ENCODE measurements around the gene FIG4.
"Not testable (repeated sequence)": the region's sequence is repeated elsewhere in the genome, so short reads cannot be mapped to it uniquely, and the experiment has no call there.

The FIG4 gene

GRCh38 chr6:109743739-109744138, 52.6 kb downstream of the FIG4 start:
- H3K27me3 ChIP-seq (ENCODE audit: control insufficient read depth in 5 of 5, insufficient read depth in 4 of 5, low read length in 5 of 5) = no peaks in the 10 kb centered on the region
- no peaks in the 10 kb centered on the region for H3K4me1 ChIP-seq (ENCODE audit: control insufficient read depth in 5 of 5, insufficient read depth in 5 of 5, low read length in 5 of 5)
- H3K27ac ChIP-seq (ENCODE audit: low read depth, low read length) = no peak overlapping the region
- no peak overlapping the region for H3K4me3 ChIP-seq (ENCODE audit: low read depth in 1 of 5, low read length in 5 of 5)
- no peaks in the 10 kb centered on the region for H3K9me3 ChIP-seq (ENCODE audit: control insufficient read depth in 5 of 5, low read length in 5 of 5)
- H3K9ac ChIP-seq (ENCODE audit: low read length in 5 of 5) = no peak overlapping the region
- peaks cover 9 to 29% (median 23%) of the 10 kb centered on the region in 5 donors for H3K36me3 ChIP-seq (ENCODE audit: control insufficient read depth in 5 of 5, insufficient read depth in 5 of 5, low read length in 5 of 5)

GRCh38 chr6:109744779-109745178, 53.7 kb downstream of the FIG4 start:
- not testable (repeated sequence) for H3K9me3 ChIP-seq (ENCODE audit: control insufficient read depth in 5 of 5, low read length in 5 of 5)

GRCh38 chr6:109747221-109747620, 56.1 kb downstream of the FIG4 start:
- no peaks in the 10 kb centered on the region for H3K9me3 ChIP-seq (ENCODE audit: control insufficient read depth in 5 of 5, low read length in 5 of 5)
- H3K36me3 ChIP-seq (ENCODE audit: control insufficient read depth in 5 of 5, insufficient read depth in 5 of 5, low read length in 5 of 5) = peaks cover 9 to 16% (median 15%) of the 10 kb centered on the region in 5 donors
- H3K4me3 ChIP-seq (ENCODE audit: low read depth in 1 of 5, low read length in 5 of 5) = no peak overlapping the region
- H3K9ac ChIP-seq (ENCODE audit: low read length in 5 of 5) = no peak overlapping the region
- H3K4me1 ChIP-seq (ENCODE audit: control insufficient read depth in 5 of 5, insufficient read depth in 5 of 5, low read length in 5 of 5) = no peaks in the 10 kb centered on the region
- no peaks in the 10 kb centered on the region for H3K27me3 ChIP-seq (ENCODE audit: control insufficient read depth in 5 of 5, insufficient read depth in 4 of 5, low read length in 5 of 5)
- no peak overlapping the region for H3K27ac ChIP-seq (ENCODE audit: low read depth, low read length)

More at GRCh38 chr6:109744779-109745178, 53.7 kb downstream of the FIG4 start:
- peaks cover 9 to 29% (median 23%) of the 10 kb centered on the region in 5 donors for H3K36me3 ChIP-seq (ENCODE audit: control insufficient read depth in 5 of 5, insufficient read depth in 5 of 5, low read length in 5 of 5)
- H3K9ac ChIP-seq (ENCODE audit: low read length in 5 of 5); H3K27me3 ChIP-seq (ENCODE audit: control insufficient read depth in 5 of 5, insufficient read depth in 4 of 5, low read length in 5 of 5); H3K27ac ChIP-seq (ENCODE audit: low read depth, low read length); H3K4me3 ChIP-seq (ENCODE audit: low read depth in 1 of 5, low read length in 5 of 5); H3K4me1 ChIP-seq (ENCODE audit: control insufficient read depth in 5 of 5, insufficient read depth in 5 of 5, low read length in 5 of 5): not testable (repeated sequence)

- Histone ChIP-seq H3K27ac (ENCODE audit: low read depth, low read length) (peak overlapping the region; percentile 68), H3K9ac (ENCODE audit: low read length in 5 of 5) (no peak overlapping the region), H3K27me3 (ENCODE audit: control insufficient read depth in 5 of 5, insufficient read depth in 4 of 5, low read length in 5 of 5) (no peaks in the 10 kb centered on the region), H3K4me1 (ENCODE audit: control insufficient read depth in 5 of 5, insufficient read depth in 5 of 5, low read length in 5 of 5) (peaks cover 0 to 25% (median 0%) of the 10 kb centered on the region in 5 donors), H3K9me3 (ENCODE audit: control insufficient read depth in 5 of 5, low read length in 5 of 5) (no peaks in the 10 kb centered on the region), H3K36me3 (ENCODE audit: control insufficient read depth in 5 of 5, insufficient read depth in 5 of 5, low read length in 5 of 5) (peaks cover 0 to 4% (median 0%) of the 10 kb centered on the region in 5 donors), H3K4me3 (ENCODE audit: low read depth in 1 of 5, low read length in 5 of 5) (no peak overlapping the region)
These were observed 68.2 kb downstream of the FIG4 start for GRCh38 chr6:109759098-109759955.

- H3K27ac ChIP-seq (ENCODE audit: low read depth, low read length) = peak overlapping the region; percentile 71
- H3K9ac ChIP-seq (ENCODE audit: low read length in 5 of 5) = no peak overlapping the region
- H3K9me3 ChIP-seq (ENCODE audit: control insufficient read depth in 5 of 5, low read length in 5 of 5) = no peaks in the 10 kb centered on the region
- peaks cover 0 to 25% (median 0%) of the 10 kb centered on the region in 5 donors for H3K4me1 ChIP-seq (ENCODE audit: control insufficient read depth in 5 of 5, insufficient read depth in 5 of 5, low read length in 5 of 5)
- H3K36me3 ChIP-seq (ENCODE audit: control insufficient read depth in 5 of 5, insufficient read depth in 5 of 5, low read length in 5 of 5) = peaks cover 0 to 8% (median 3%) of the 10 kb centered on the region in 5 donors
- no peaks in the 10 kb centered on the region for H3K27me3 ChIP-seq (ENCODE audit: control insufficient read depth in 5 of 5, insufficient read depth in 4 of 5, low read length in 5 of 5)
- no peak overlapping the region for H3K4me3 ChIP-seq (ENCODE audit: low read depth in 1 of 5, low read length in 5 of 5)
These were observed 69.1 kb downstream of the FIG4 start for GRCh38 chr6:109760208-109760607.

GRCh38 chr6:109762166-109762565, 71.1 kb downstream of the FIG4 start:
- Histone ChIP-seq H3K9ac (ENCODE audit: low read length in 5 of 5) (no peak overlapping the region), H3K9me3 (ENCODE audit: control insufficient read depth in 5 of 5, low read length in 5 of 5) (no peaks in the 10 kb centered on the region), H3K4me1 (ENCODE audit: control insufficient read depth in 5 of 5, insufficient read depth in 5 of 5, low read length in 5 of 5) (peaks cover 0 to 25% (median 0%) of the 10 kb centered on the region in 5 donors), H3K4me3 (ENCODE audit: low read depth in 1 of 5, low read length in 5 of 5) (no peak overlapping the region), H3K36me3 (ENCODE audit: control insufficient read depth in 5 of 5, insufficient read depth in 5 of 5, low read length in 5 of 5) (peaks cover 0 to 19% (median 10%) of the 10 kb centered on the region in 5 donors), H3K27me3 (ENCODE audit: control insufficient read depth in 5 of 5, insufficient read depth in 4 of 5, low read length in 5 of 5) (no peaks in the 10 kb centered on the region), H3K27ac (ENCODE audit: low read depth, low read length) (no peak overlapping the region)

- H3K4me1 ChIP-seq (ENCODE audit: control insufficient read depth in 5 of 5, insufficient read depth in 5 of 5, low read length in 5 of 5) = peaks cover 0 to 25% (median 0%) of the 10 kb centered on the region in 5 donors
- no peak overlapping the region for H3K9ac ChIP-seq (ENCODE audit: low read length in 5 of 5)
- H3K27me3 ChIP-seq (ENCODE audit: control insufficient read depth in 5 of 5, insufficient read depth in 4 of 5, low read length in 5 of 5) = no peaks in the 10 kb centered on the region
- no peak overlapping the region for H3K4me3 ChIP-seq (ENCODE audit: low read depth in 1 of 5, low read length in 5 of 5)
- H3K9me3 ChIP-seq (ENCODE audit: control insufficient read depth in 5 of 5, low read length in 5 of 5) = no peaks in the 10 kb centered on the region
- H3K36me3 ChIP-seq (ENCODE audit: control insufficient read depth in 5 of 5, insufficient read depth in 5 of 5, low read length in 5 of 5) = peaks cover 2 to 23% (median 12%) of the 10 kb centered on the region in 5 donors
- no peak overlapping the region for H3K27ac ChIP-seq (ENCODE audit: low read depth, low read length)
These were observed 71.8 kb downstream of the FIG4 start for GRCh38 chr6:109762769-109763441.

GRCh38 chr6:109766167-109766566, 75.1 kb downstream of the FIG4 start:
- no peak overlapping the region for H3K9ac ChIP-seq (ENCODE audit: low read length in 5 of 5)
- no peaks in the 10 kb centered on the region for H3K9me3 ChIP-seq (ENCODE audit: control insufficient read depth in 5 of 5, low read length in 5 of 5)
- H3K36me3 ChIP-seq (ENCODE audit: control insufficient read depth in 5 of 5, insufficient read depth in 5 of 5, low read length in 5 of 5) = peaks cover 6 to 28% (median 18%) of the 10 kb centered on the region in 5 donors
- H3K27me3 ChIP-seq (ENCODE audit: control insufficient read depth in 5 of 5, insufficient read depth in 4 of 5, low read length in 5 of 5) = no peaks in the 10 kb centered on the region
- H3K4me3 ChIP-seq (ENCODE audit: low read depth in 1 of 5, low read length in 5 of 5) = no peak overlapping the region
- no peak overlapping the region for H3K27ac ChIP-seq (ENCODE audit: low read depth, low read length)
- peaks cover 0 to 13% (median 0%) of the 10 kb centered on the region in 5 donors for H3K4me1 ChIP-seq (ENCODE audit: control insufficient read depth in 5 of 5, insufficient read depth in 5 of 5, low read length in 5 of 5)

- Histone ChIP-seq H3K27ac (ENCODE audit: low read depth, low read length) (no peak overlapping the region), H3K9ac (ENCODE audit: low read length in 5 of 5) (no peak overlapping the region), H3K4me3 (ENCODE audit: low read depth in 1 of 5, low read length in 5 of 5) (no peak overlapping the region), H3K4me1 (ENCODE audit: control insufficient read depth in 5 of 5, insufficient read depth in 5 of 5, low read length in 5 of 5) (peaks cover 0 to 10% (median 0%) of the 10 kb centered on the region in 5 donors), H3K36me3 (ENCODE audit: control insufficient read depth in 5 of 5, insufficient read depth in 5 of 5, low read length in 5 of 5) (peaks cover 6 to 29% (median 18%) of the 10 kb centered on the region in 5 donors), H3K9me3 (ENCODE audit: control insufficient read depth in 5 of 5, low read length in 5 of 5) (no peaks in the 10 kb centered on the region), H3K27me3 (ENCODE audit: control insufficient read depth in 5 of 5, insufficient read depth in 4 of 5, low read length in 5 of 5) (no peaks in the 10 kb centered on the region)
These were observed 76.9 kb downstream of the FIG4 start for GRCh38 chr6:109767961-109768360.

GRCh38 chr6:109768485-109768884, 77.4 kb downstream of the FIG4 start:
- no peak overlapping the region for H3K27ac ChIP-seq (ENCODE audit: low read depth, low read length)
- H3K9ac ChIP-seq (ENCODE audit: low read length in 5 of 5) = no peak overlapping the region
- H3K27me3 ChIP-seq (ENCODE audit: control insufficient read depth in 5 of 5, insufficient read depth in 4 of 5, low read length in 5 of 5) = no peaks in the 10 kb centered on the region
- H3K36me3 ChIP-seq (ENCODE audit: control insufficient read depth in 5 of 5, insufficient read depth in 5 of 5, low read length in 5 of 5) = peaks cover 6 to 27% (median 18%) of the 10 kb centered on the region in 5 donors
- no peak overlapping the region for H3K4me3 ChIP-seq (ENCODE audit: low read depth in 1 of 5, low read length in 5 of 5)
- no peaks in the 10 kb centered on the region for H3K9me3 ChIP-seq (ENCODE audit: control insufficient read depth in 5 of 5, low read length in 5 of 5)
- peaks cover 0 to 14% (median 0%) of the 10 kb centered on the region in 5 donors for H3K4me1 ChIP-seq (ENCODE audit: control insufficient read depth in 5 of 5, insufficient read depth in 5 of 5, low read length in 5 of 5)
